DMS 273 treated with DMSO at 0.1 percent for 48 hours (cell line): ENCODE measurements around the gene AURKA.
"Not testable (repeated sequence)": the region's sequence is repeated elsewhere in the genome, so short reads cannot be mapped to it uniquely, and the experiment has no call there.

Experiments used
- DNase-seq: peaks from one replicate; lab custom pipeline; 2025; lab: John Stamatoyannopoulos, UW

AURKA gene

DNA sequence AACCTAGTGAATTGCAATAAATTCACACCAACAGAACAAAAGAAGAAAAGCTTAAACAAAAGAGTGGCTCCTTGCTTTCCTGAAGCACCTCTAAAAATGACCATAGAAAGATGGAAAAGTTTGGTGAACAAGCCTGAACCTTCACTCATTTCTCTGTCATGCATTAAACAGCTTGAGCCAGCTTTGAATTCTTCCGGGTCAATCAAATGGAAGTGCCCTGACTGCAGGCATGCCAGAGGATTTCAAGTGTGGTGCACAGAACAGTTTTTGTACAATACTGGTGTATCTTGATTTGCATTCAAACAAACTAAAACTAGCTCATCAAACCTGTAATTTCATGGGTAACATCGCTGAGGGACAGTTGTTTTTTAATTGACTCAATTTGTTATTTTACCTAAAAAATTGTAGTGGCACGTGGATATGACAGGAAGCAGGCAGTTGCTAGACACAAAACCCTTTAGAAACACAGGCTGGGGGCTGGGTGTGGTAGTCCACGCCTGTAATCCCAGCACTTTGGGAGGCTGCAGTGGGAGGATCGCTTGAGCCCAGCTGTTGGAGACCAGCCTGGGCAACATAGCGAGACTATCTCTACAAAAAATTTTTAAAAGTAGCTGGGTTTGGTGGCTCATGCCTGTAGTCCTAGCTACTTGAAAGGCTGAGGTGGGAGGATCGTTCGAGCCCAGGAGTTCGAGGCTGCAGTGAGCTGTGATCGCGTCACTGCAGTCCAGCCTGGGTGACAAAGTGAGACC is 29.1 kb upstream of the AURKA start:
- DNase-seq = no peak

DNA sequence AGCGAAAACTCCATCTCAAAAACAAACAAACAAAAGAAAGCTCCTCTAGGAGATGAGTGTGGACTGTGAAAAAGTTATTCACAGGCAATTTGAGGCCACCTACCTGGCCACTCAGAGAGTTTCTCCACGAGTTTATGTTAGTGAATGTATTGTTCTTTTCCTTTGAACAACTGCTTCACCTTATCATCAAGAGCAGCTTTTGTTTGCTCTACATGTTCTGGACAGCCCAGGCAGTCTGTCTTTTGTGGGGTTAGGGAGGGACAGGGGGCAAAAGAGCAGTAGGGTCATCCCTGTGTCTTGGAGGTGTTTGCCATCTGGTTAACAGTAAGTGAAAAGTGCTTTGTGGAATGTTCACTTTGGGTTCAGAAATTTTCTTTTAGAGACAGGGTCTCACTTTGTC is 28.0 kb upstream of the AURKA start:
- DNase-seq = no peak

DNA sequence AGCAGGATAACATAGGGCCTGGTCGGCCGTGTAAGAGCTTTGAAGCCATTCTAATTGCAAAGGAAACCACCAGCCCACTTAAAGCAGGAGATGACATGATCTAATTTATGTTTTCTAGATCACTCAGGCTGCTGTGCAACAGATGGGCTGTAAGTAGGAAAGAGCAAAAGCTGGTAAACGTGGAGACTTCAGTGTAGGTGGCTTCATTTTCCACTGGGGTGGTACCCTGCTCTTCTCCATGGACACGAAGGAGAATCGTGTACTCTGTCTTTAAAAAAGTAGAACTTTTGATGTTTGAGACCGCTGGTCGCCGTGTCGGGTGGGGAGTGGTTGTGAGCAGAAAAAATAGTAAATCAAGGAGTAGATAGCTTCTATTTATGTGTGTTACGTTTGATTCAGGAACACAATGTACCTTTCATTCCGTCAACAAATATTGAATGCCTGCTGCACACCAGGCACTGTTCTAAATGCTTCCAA is 26.4 kb upstream of the AURKA start:
- DNase-seq = no peak

DNA sequence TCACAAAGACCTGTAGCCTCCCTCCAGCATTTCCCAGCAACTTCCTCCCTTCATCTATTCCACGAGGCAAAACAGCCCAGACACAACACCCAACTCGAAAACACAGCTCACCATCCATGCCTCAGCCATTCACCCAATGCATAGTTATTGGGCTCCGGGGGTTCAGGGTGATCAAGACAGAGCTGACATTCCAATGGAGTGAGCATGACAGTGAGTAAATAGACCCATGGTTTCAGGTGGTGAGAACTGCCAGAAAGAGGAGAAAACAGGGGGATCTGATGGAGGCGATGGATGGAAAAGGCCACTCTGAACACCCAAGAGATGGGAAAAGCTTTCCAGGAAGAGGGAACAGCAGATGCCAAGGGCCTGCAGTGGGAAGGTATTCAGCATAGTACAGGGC is 25.9 kb upstream of the AURKA start:
- no peak for DNase-seq

DNA sequence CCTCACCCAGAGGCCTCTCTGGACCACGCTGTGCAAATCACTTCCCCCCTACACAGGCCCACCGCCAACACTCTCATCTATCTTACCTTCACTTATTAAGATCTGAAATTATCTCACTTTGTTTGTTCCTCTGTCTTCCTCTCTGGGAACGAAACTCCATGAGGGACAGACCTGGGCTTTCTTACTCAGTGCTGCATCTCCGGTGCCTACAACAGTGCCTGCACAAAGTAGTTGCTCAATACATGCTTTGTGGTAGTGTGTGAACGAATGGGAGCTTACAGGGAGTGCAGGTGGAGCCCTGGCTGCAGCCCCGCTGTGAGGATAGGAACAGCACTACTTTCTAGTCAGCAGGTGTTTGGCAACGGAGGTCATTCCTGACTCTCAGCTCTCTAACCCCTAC is 25.4 kb upstream of the AURKA start:
- no peak for DNase-seq

DNA sequence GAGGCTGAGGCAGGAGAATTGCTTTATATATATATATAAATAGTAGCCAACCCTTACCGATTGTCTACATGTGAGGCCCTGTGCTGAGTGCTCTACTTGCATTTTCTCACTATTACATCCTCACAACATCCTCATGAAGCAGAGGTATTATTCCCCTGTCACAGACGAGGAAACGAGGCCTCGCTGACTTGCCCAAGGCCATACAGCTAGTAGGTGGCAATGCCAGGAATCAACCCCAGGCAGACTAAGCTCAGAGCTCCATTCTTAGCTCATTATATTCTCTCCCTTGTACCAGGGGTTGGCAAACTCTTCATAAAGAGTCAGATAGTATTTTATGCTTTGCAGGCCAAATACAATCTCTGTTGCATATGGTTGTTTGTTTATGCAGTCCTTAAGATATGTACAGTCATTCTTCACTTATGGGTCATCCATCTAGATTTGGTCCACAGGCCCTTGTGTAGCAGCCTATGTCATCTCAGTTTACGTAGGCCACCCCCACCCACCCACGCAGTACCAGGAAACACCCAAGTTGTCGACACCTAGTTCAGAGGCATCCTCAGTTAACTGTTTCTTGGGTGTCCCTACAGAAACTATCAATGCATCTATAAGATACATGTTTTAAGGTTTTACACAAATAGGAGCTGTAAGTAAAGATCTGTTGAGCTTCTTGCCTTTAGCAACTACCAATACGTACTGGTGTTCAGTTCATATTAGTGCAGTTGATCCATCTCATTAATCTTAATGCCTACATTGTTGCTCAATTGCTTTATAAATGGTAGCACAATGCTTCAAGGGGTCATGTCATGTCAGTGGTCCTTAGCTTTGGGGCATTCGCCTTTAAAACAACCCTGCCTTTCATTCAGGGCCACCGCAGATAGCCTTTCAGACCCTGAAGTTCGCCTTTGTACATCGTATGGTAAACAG is 23.1 kb upstream of the AURKA start:
- DNase-seq = no peak

DNA sequence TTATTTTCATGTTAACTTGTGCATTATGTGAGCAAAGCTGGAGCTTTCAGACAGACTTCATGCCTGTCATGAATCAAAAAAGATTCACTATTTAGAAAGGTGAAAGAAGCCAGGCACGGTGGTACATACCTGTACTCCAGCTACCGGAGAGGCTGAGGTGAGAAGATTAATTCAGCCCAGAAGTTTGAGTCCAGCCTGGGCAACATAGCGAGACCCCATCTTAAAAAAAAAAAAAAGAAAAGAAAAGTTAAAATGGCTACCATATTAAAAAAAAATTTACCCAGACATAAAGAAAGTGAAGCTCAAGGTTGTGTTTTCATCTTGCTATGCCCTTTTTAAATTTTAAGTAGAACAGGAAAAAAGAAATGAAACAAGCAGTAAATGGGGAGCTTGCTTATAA is 20.9 kb upstream of the AURKA start:
- DNase-seq = no peak

DNA sequence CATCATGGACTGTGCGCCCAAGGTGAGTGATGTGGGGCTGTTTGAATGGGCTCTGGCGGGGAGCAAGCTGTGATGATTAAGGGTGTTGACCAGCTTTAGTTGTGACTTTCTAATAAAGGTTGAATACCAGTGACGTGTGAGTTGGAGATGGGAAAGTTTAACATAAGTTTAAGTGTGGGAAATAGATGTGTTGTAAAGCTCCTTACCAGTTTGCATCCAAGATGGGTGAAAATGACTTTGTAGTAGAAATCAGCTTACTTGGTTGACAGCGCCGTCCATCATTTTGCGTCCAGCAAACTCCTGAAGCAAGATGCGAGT is 20.4 kb upstream of the AURKA start:
- DNase-seq = no peak

DNA sequence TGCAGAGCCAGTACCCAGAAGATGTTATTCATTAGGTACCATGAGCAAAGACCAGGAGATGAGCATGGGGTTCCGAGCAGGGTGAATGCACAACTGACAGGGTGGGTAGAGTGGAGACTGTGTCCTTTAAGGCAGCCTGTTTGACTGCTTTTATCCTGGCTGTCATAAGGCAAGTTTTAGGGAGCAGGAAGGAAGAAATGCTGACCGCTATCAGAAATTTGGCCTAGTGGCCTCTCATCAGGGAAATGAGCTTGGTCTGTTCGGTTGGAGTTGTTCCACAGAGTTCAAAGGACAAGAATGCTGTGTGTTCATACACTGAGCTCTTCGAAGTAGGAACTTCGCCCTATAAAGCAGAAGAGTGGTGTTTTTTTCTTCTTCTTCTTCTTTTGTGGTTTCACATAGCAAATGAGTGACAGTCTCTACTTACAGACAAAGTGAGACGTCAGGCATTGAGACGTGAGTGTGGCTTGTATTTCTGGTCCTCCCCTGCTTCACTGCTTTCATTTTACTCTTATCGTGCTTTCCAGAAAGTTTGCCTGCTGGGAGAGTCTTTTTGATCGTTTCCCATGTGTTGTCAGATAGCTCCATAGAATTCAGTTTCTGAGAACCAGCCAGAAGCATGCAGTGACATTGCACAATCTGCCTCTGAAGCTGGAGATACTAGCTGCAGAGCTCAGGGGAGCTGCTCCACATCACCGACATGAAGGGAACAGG is 19.9 kb upstream of the AURKA start, which contains the start of gene CASS4:
TSS of gene CASS4 (plus strand) at position 502 of the 714 bp plus-strand sequence. CDS start at position 701, 199 bp downstream.
- no peak for DNase-seq

DNA sequence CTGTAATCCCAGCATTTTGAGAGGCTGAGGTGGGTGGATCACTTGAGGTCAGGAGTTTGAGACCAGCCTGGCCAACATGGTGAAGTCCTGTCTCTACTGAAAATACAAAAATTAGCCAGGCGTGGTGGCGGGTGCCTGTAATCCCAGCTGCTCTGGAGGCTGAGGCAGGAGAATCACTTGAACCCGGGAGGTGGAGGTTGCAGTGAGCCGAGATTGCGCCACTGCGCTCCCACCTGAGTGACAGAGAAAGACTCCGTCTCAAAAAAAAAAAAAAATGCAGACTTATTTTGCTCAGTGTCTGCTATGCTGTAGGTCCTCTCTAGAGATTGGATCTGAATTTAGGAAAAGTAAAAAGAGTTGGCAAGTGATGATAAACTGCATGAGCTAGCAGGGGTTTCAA is 19.3 kb upstream of the AURKA start:
- not testable (repeated sequence) for DNase-seq

DNA sequence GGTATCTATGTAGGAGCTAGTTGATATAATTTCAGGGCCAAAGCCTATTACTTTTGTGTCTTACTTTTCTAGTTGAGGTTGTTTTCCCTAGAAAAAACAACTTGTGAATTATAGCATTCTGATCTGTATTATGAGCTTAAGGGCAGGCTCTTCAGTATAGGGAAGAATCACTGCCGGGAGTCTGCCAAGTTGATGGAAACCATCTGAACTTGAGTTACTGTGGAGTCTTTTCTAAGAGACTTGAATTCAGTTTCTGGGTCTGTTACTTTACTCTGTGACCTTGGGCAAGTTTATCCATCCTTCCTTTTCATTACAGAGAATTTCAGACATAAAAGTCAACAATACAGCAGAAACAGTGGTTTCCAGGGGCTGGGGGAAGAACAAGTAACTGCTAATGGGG is 17.9 kb upstream of the AURKA start:
- no peak for DNase-seq

DNA sequence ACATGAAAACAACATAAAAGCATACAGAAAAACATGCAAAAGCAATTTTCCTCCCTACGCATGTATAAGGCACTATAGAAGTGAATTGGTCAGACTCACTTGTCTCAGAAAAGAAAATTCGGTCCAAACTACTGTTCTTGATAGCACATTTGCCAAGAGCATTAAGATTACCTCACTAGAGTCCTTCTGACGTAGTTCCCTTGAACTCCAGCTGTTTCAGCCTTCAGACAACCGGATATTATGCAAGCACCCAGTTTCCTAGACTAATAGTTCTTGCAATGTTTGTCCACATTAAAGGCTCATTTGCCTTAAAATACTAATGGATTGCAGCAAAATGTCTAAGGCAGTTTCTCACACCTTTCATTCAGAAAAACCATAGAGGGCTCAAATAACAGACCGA is 17.5 kb upstream of the AURKA start:
- no peak for DNase-seq

DNA sequence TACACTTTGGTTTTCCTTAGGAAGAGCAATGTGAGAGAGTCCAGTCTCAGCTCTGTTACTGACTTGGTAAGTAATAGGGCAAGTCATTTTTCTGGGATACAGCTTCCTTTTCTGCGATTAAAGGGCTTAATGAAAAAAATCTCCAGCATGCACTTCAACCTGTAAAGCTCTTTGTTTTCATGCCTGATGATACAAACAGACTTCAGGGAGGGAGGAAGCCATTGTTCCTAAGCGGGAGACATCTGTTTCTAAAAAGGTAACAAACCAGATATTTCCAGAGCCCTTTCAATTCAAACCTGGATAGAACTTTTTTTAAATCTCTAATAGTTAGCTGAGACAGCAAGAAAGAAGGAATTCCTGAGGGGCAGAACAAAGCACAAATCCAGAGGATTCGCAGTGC is 14.9 kb upstream of the AURKA start:
- no peak for DNase-seq

DNA sequence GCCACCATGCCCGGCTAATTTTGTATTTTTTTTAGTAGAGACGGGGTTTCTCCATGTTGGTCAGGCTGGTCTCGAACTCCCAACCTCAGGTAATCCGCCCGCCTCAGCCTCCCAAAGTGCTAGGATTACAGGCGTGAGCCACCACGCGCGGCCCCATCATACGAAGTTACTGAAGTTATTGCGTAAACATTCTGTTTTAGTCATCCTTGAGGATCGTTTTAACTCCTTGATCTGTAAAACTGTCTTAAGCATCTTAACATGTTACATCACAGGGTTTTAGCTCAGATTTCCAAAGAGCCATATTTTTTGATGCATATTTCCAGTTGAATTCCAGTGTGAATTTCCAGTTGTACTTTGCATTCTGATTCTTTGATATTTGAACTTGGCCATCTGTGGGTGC is 13.3 kb upstream of the AURKA start:
- not testable (repeated sequence) for DNase-seq

DNA sequence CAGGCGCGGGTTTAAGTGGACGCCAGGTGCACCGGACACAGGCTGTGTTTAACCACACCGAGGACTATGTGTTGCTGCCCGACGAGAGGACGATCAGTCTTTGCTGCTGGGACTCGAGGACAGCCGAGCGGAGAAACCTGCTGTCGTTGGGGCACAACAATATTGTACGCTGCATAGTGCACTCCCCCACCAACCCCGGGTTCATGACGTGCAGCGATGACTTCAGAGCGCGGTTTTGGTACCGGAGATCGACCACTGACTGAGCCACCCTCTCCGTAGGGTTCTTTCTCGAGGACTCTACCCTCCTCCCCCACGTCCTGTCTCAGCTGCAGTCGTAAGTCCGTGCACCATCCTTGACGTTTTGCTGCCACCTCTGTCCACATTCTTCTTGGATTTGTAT is 11.4 kb upstream of the AURKA start:
- no peak for DNase-seq

DNA sequence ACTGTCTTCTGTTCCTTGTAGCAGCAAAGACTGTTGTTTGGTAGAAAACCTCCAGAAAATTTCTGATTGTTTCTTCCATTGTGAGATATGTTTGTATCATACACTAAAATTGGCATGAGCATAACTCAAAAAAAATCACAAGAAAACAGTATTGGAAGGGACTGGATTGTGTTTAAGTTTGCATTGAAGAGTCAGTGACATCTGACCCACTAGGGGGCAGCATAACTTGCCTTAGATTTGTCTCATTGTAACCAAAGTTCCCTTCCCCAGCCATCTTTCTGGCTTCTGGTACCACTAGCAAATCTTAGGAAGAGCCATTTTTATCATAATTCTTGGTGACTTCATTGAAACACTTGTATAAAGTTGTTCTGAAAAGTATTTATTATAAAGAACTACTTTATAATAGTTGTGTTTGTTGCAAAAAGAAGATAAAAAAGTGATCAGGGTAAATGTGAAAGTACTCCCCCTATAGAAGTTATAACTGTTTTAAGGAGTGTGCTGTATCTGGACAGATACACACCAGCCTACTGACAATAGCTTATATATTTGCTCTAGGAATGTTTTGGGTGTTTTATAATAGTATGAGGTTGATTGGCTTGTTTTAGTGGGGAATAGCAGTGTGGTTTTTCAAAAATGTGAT is 8.1 kb upstream of the AURKA start:
- peak; percentile 1 for DNase-seq

DNA sequence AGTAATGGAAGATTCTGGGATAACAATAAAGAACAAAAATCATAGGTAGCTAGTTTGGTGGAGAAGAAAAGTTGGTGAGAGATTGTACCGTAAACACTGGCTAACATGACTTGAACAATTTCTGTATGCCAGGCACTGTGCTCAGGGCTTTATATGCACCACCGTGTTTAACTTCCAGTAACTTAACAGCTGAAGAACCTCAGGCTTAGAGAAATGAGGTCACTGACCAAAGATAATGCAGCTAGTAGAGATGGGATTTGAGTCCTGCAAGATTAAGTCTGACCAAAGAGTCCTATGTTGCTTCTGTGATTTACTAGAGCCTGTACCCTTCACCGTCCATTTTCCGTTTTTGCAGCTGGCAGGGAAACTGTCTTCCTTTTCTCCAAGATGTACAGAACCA is 3.2 kb upstream of the AURKA start:
- no peak for DNase-seq

DNA sequence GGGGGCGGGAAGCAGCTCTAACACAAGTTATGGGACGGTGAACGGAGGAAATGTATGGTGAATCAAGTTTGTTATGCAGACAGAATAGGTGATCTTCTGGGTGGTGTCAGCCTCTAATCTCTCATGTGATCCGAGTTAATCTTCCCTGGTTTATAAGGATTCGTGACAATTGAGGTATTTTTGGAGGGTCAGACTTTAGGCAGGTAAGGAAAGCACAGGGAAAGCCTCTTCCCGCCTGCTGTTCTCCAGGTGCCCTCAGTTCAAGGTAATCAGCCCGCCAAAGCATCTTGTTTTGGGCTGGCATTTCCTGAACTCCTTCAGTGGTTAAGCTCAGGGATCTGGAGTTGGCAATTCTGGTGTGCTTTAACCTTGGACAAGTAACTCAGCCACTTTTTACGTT is 1.6 kb upstream of the AURKA start:
- DNase-seq = no peak

DNA sequence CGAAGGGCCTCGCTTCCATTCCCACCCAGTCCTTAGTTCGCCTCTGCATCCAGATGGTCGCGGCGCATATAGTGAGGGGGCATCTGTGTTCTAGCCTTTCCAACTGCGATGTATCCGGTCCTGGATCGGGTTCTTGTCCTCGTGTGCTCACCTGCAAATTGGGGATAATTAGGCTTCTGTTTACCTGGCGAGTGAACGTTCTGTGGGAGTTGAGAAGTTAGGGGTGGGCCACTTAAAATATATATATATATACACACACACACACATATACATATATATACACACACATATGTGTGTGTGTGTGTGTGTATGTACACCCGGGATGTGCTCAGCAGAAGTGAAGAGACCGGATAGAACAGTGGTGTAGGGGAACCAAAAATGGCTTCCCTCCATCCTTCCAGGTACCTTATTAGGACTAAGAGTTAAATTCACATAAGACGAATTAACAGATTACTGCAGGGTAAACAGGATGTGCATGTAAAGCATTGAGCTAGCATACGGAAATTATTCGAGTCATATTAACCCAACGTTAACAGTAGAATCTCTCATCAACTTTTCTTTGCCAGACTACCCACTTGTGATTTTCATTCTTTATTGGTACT is 967 bp upstream of the AURKA start:
- DNase-seq = no peak

DNA sequence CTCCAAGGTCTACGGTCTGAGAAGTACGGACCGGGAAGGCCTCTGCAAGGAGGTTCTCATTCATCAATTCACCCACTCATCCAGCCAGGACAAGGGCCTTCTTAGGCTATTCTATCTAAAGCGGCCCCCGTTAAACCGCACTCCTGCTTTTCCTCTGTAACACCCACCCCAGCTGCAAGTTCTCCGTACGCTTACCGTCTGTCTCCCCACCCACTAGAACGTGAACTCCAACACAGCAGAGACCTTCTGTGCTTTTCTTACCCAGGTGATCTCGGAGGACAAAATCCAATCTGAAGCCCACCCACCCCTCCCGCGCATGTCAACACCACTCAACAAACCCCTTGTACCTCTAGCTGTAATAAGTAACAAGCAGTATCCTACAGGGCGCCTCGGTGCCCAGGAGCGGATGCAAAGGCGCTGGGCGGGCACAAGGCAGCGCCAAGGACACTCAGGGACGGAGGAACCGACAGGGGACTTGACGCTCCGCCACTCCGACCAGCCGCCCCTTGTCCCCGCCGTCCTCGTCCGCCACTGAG is 351 bp downstream of the AURKA start:
- no peak for DNase-seq

DNA sequence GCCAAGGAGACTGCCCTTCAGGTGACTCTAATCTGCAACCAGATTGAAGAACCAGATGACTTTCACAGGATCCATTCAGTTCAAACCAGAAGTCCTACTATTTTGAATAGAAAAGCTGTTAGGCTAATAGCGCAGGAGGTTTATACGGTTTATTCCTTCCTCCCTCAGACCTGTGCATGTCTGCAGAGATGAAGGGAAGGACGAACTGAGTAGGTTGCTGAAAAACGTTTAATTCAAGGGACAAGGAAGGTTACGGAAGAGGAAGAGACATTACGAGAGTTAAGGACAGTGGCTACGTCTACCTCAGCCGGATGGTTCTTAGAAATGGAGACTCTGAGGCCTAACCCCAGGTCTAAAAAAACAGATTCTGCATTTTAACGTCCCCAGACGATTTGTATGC is 978 bp downstream of the AURKA start:
- DNase-seq = no peak
